MM.1S (cell line): ENCODE data around the gene PRPS2.

Experiments
- DNase-seq: peaks from one replicate; pipeline ENCODE4 v3.0.0-alpha.2; 2015
- H2AFZ ChIP-seq: fragments of 300-600 bp; sonication (generic); 2 replicates; pipeline ENCODE4 v1.6.0; 2016; ENCODE audit warnings: antibody characterized with exemption, low read length
- H3F3A ChIP-seq: fragments of 300-600 bp; sonication (generic); 2 replicates; pipeline ENCODE4 v1.6.1; 2016; ENCODE audit warnings: mild to moderate bottlenecking, antibody characterized with exemption, low read length, moderate library complexity, mixed read lengths; ENCODE audit not compliant: insufficient read depth
- H3K27ac ChIP-seq: fragments of 300-600 bp; sonication (generic); 2 replicates; pipeline ENCODE4 v1.5.1; 2016; ENCODE audit warnings: mild to moderate bottlenecking, low read length
- H3K27me3 ChIP-seq: fragments of 300-600 bp; sonication (generic); replicated peaks from 2 replicates; pipeline ENCODE4 v1.6.0; 2016; ENCODE audit warnings: low read length; ENCODE audit not compliant: insufficient read depth
- H3K36me3 ChIP-seq: fragments of 300-600 bp; sonication (generic); replicated peaks from 2 replicates; pipeline ENCODE4 v1.6.1; 2016; ENCODE audit warnings: mild to moderate bottlenecking, low read length, mixed read lengths; ENCODE audit not compliant: insufficient read depth
- H3K4me1 ChIP-seq: fragments of 300-600 bp; sonication (generic); 2 replicates; pipeline ENCODE4 v1.6.1; 2016; ENCODE audit warnings: low read length, mixed read lengths
- H3K4me2 ChIP-seq: fragments of 300-600 bp; sonication (generic); 2 replicates; pipeline ENCODE4 v1.6.0; 2016; ENCODE audit warnings: low read depth, low read length
- H3K4me3 ChIP-seq: fragments of 300-600 bp; sonication (generic); 2 replicates; pipeline ENCODE4 v1.5.1; 2016; ENCODE audit warnings: low read length, mixed read lengths
- H3K79me2 ChIP-seq: fragments of 300-600 bp; sonication (generic); 2 replicates; pipeline ENCODE4 v1.6.1; 2016; ENCODE audit warnings: mixed run types, low read length, mixed read lengths
- H3K9ac ChIP-seq: fragments of 300-600 bp; sonication (generic); 2 replicates; pipeline ENCODE4 v1.6.1; 2016; ENCODE audit warnings: low read length, mixed read lengths
- H3K9me2 ChIP-seq: fragments of 300-600 bp; sonication (generic); replicated peaks from 2 replicates; pipeline ENCODE4 v1.6.1; 2016; ENCODE audit warnings: mild to moderate bottlenecking, low read length, mixed read lengths; ENCODE audit not compliant: insufficient read depth
- H3K9me3 ChIP-seq: fragments of 300-600 bp; sonication (generic); replicated peaks from 2 replicates; pipeline ENCODE4 v1.6.1; 2016; ENCODE audit warnings: mild to moderate bottlenecking, low read length, mixed read lengths; ENCODE audit not compliant: insufficient read depth
- H4K20me1 ChIP-seq: fragments of 300-600 bp; sonication (generic); 2 replicates; pipeline ENCODE4 v1.6.1; 2016; ENCODE audit warnings: mild to moderate bottlenecking, low read length, moderate library complexity, mixed read lengths; ENCODE audit not compliant: insufficient read depth
- EZH2 ChIP-seq: fragments of 300-600 bp; sonication (generic); optimal IDR thresholded peaks from 2 replicates; pipeline ENCODE3; 2017; ENCODE audit warnings: low read depth, mild to moderate bottlenecking, antibody characterized with exemption, low read length, mixed read lengths
- EZH2phosphoT487 ChIP-seq: fragments of 300-600 bp; sonication (generic); IDR thresholded peaks from 2 replicates; pipeline ENCODE4 v1.6.1; 2018; ENCODE audit warnings: antibody characterized with exemption, low read length
- TF ChIP-seq, protein P1 (sequence below): fragments of 300-600 bp; sonication (generic); IDR thresholded peaks from 2 replicates; pipeline ENCODE4 v1.5.1; 2016; ENCODE audit warnings: antibody characterized with exemption, low read length, mixed read lengths

The PRPS2 gene

DNA sequence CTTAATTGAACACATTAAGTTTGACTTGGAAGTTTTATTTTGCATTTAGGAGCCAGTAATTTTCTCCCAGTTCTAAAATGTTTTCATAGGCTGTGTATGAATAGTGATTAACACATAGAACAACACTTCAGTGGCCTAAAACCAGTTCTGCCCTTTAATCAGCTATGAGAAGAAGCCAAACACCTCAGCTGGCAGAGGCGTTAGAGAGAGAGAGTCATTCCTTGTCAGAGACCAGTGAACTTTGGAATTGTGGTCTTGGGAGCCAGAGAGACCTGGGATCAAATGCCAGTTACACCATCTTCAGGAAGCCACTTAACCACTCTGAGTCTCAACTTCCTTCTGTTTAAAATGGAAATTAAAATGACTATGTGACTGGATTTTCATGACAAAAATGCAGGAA lies 39.3 kb upstream of the PRPS2 start:
- H3K9me2 ChIP-seq: no peaks in the 10 kb centered on the region
- TF ChIP-seq EZH2 (no peak), EZH2phosphoT487 (no peak)
- TF ChIP-seq, protein P1, sequence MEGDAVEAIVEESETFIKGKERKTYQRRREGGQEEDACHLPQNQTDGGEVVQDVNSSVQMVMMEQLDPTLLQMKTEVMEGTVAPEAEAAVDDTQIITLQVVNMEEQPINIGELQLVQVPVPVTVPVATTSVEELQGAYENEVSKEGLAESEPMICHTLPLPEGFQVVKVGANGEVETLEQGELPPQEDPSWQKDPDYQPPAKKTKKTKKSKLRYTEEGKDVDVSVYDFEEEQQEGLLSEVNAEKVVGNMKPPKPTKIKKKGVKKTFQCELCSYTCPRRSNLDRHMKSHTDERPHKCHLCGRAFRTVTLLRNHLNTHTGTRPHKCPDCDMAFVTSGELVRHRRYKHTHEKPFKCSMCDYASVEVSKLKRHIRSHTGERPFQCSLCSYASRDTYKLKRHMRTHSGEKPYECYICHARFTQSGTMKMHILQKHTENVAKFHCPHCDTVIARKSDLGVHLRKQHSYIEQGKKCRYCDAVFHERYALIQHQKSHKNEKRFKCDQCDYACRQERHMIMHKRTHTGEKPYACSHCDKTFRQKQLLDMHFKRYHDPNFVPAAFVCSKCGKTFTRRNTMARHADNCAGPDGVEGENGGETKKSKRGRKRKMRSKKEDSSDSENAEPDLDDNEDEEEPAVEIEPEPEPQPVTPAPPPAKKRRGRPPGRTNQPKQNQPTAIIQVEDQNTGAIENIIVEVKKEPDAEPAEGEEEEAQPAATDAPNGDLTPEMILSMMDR: no peak
- H3K27ac ChIP-seq: no peak overlapping the region
- H3K9me3 ChIP-seq: no peaks in the 10 kb centered on the region
- H3K9ac ChIP-seq: no peak overlapping the region
- H4K20me1 ChIP-seq: no peaks in the 10 kb centered on the region
- H3K4me2 ChIP-seq: no peak overlapping the region
- no peaks in the 10 kb centered on the region for H3K4me1 ChIP-seq
- no peak overlapping the region for H3K4me3 ChIP-seq
- H2AFZ ChIP-seq: no peak overlapping the region
- no peaks in the 10 kb centered on the region for H3K36me3 ChIP-seq
- H3K79me2 ChIP-seq: no peaks in the 10 kb centered on the region
- no peaks in the 10 kb centered on the region for H3K27me3 ChIP-seq
- DNase-seq: no peak
- H3F3A ChIP-seq: no peaks in the 10 kb centered on the region

DNA sequence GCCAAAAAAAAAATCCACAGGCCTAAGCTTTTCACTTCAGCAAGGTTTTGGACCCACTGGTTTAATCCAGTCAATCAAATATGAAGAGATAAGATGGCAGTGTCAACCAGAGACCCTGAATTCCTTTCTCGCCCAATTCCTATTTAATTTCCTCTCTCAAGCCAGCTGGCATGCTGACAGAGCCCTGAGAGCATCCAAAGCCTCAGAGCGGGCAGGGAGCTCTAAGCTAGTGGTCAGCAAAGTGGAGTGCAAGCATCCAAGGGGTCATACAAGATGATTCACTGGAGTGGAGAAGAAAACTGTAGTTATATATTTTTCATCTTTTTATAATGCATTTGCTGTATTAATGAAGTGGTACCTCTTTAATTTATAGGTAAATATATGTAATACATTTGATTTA lies 37.8 kb upstream of the PRPS2 start:
- DNase-seq: no peak
- no peaks in the 10 kb centered on the region for H3K4me1 ChIP-seq
- no peak overlapping the region for H3K27ac ChIP-seq
- H3K79me2 ChIP-seq: no peaks in the 10 kb centered on the region
- H3K9me3 ChIP-seq: no peaks in the 10 kb centered on the region
- H2AFZ ChIP-seq: no peak overlapping the region
- no peak overlapping the region for H3K4me3 ChIP-seq
- H3K36me3 ChIP-seq: no peaks in the 10 kb centered on the region
- no peaks in the 10 kb centered on the region for H3F3A ChIP-seq
- H4K20me1 ChIP-seq: no peaks in the 10 kb centered on the region
- no peak overlapping the region for H3K9ac ChIP-seq
- H3K4me2 ChIP-seq: no peak overlapping the region
- no peaks in the 10 kb centered on the region for H3K9me2 ChIP-seq
- no peaks in the 10 kb centered on the region for H3K27me3 ChIP-seq
- TF ChIP-seq EZH2phosphoT487 (no peak), EZH2 (no peak)
- TF ChIP-seq, protein P1: no peak

DNA sequence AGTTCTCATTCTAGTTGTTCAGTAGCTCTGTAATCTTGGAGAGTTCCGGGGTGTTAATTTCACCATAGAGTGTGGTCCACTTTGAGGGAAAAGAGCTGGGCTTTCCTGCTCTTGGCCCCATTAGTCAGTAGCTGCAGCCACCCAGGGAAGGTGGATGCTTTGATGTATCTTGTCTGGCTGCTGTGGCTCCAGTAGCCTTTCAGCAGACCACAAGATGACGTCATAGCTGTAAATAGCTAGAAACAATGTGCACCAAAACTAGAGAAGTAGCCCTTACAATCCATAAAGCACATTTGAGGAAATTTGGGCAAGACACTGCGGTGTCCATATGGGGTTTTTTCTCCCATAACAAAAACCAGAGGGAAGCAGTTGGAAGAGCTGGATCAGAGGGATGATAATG lies 32.9 kb upstream of the PRPS2 start:
- Histone ChIP-seq H3K9ac (no peak overlapping the region), H3K9me2 (no peaks in the 10 kb centered on the region), H3K4me2 (no peak overlapping the region), H3K4me3 (no peak overlapping the region), H3K79me2 (no peaks in the 10 kb centered on the region), H3F3A (no peaks in the 10 kb centered on the region), H3K4me1 (no peaks in the 10 kb centered on the region), H2AFZ (no peak overlapping the region), H3K36me3 (no peaks in the 10 kb centered on the region), H4K20me1 (no peaks in the 10 kb centered on the region), H3K27ac (no peak overlapping the region), H3K9me3 (no peaks in the 10 kb centered on the region), H3K27me3 (no peaks in the 10 kb centered on the region)
- TF ChIP-seq EZH2 (no peak), EZH2phosphoT487 (no peak)
- TF ChIP-seq, protein P1: no peak
- peak; percentile 25 for DNase-seq
